Stimulated activated CD4-positive, alpha-beta T cell treated with anti-CD3 and anti-CD28 coated beads, TNF-alpha, amount 100 ng/mL, for 48 hours (primary cell): ENCODE measurements around the gene SPATA31A6.
"Not testable (repeated sequence)": the region's sequence is repeated elsewhere in the genome, so short reads cannot be mapped to it uniquely, and the experiment has no call there.

ENCODE experiments used
- DNase-seq, 3 donors: peaks; one replicate each; pipeline ENCODE4 v3.0.0-alpha.2; 2020; ENCODE audit warnings: low read depth in 3 of 3

Gene SPATA31A6

DNA sequence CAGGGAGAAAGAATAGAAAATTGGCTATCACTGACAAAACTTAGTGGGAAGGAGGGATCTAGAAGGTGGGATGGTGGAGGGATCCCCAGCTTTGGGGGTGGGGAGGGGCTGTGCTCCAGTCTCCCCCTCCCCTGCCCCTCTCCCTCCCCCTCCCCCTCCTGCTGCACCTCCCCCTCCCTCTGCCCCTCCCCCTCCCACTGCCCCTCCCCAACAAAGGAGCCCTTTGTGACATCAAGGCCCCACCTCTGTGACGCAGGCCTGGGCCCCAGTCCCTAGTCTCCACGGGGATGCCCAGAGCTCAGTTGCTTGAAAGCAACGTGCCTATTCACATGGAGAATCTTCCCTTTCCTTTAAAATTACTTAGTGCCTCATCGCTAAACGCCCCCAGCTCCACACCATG lies at the start of gene SPATA31A6:
SPATA31A6 (plus strand) TSS at position 301 of the 400 bp plus-strand sequence; CDS start at position 330, 29 bp downstream.
- not testable (repeated sequence) for DNase-seq

DNA sequence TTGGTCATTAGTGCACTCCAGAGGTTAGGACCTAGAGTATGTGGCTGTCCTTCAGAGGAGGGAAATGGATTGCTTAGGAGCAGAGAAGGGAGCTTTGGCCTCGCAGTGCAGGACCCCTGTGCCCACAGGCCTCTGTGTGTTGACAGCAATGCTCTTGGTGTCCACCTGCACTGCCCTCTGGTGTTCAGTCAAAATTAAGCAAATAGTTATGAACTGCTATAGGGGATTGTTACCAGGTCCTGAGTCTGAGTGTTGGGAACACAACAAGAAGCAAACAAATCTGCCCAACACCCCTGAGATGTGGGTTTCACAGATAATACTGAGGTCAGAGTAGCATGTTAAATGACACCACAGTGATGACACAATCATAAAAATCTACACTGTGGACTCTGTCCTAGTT lies 23.2 kb upstream of the SPATA31A6 start:
- DNase-seq, result not testable (repeated sequence)

DNA sequence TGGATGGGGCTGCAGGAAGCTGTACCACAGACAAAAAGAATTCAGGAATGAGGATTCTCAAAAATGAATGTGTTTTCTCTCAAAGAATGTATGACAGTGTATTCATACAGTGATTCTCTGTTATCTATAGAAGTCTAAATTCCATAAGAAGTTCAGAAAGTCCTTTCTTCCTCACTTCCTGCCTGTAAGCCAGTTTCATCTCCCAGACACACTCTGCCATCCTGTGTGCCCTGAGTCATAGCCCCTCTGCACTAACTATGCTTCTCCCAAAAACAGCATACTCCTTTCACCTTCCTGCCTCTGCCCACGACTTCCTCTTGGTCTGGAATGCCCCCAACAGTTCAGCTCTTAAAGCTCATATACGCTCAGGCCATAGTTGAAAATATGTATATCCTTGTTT lies 36.4 kb downstream of the SPATA31A6 start:
- not testable (repeated sequence) for DNase-seq

DNA sequence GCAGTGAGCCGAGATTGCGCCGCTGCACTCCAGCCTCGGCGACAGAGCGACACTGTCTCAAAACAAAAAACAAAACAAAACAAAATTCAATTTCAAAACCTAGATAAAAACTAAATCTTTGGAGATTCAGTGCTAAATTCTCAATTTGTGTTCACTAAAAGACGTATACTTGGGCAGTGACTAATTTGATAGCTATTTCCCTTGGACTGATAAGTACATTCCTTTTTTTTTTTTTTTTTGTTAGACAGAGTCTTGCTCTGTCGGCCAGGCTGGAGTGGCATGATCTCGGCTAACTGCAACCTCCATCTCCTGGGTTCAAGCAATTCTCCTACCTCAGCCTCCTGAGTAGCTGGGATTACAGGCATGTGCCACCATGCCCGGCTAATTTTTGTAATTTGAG lies 39.8 kb downstream of the SPATA31A6 start:
- not testable (repeated sequence) for DNase-seq

DNA sequence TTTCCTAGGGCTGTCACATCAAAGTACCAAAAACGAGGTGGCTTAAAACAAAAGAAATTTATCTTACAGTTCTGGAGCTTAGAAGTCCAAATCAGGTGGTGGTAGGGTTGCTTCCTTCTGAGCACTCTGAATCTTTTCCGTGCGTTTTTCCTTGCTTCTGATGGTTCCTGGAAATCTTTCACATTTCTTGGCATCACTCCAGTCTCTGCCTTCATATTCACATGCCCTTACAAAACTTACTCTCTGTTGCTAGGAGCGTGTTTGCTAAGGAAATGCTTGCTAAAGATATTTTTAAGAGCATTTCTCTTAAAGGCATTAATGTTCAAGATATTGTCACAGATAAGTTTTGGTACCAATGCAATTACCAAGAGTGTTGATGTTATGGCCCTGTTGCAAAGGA lies 49.6 kb downstream of the SPATA31A6 start:
- DNase-seq, result not testable (repeated sequence)

DNA sequence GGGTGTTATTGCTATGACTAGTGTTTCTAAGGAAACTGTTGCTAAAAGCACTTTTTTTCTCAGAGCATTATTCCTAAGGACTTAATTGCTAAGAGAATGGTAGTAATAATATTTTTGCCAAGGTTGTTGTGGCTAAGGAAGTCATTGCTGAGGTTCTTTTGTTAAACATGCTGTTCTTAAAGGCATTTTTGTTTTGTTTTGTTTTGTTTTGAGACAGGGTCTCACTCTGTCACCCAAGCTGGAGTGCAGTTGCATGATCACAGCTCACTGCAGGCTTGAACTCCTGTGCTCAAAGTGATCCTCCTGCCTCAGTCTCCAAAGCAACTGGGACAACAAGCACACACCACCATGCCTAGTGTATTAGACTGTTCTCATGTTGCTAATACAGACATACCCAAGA lies 51.2 kb downstream of the SPATA31A6 start:
- DNase-seq, result not testable (repeated sequence)

DNA sequence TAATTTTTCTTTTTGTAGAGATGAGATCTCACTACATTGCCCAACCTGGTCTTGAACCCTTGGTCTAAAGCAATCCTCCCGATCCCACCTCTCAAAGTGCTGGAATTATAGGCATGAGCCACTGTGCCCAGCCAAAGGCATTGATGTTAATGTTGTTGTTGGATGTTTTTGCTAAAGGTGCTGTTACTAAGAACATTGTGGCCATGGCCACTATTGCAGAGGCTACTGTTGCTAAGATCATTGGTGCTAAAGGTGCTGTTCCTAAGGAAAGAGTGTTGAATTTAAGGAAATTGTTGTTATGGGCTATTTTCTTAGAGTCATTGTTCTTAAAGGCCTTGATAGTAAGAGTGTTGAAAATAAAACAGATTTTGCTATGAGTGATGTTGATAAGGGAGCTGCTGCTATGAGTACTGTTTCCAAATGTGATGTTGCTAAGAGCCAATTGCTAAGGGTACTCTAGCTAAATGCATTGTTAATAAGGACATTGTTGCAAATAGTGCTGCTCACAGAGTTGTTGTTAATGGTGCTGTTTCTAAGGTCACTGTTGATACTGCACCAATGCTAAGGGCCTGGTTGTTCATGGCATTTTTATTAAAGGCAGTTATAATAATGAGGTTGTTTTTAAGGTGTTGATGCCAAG lies 52.0 kb downstream of the SPATA31A6 start:
- not testable (repeated sequence) for DNase-seq

DNA sequence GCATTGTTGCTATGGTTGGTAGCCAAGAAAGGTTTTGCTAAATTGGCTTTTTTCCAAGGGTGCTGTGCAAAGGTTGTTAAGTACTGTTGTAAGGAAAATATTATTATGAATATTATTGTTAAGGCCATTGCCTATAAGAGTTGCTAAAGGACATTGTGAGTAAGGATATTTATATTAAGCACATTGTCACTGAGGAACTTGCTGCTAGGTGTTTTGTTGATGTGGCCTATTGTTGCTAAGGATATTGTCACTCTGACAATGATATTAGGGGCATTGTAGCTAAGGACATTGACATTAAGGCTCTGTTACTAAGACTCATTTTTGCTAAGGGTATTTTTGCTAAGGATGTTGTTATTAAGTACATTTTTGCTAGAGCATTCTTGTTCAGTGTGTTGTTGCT lies 52.6 kb downstream of the SPATA31A6 start:
- not testable (repeated sequence) for DNase-seq

DNA sequence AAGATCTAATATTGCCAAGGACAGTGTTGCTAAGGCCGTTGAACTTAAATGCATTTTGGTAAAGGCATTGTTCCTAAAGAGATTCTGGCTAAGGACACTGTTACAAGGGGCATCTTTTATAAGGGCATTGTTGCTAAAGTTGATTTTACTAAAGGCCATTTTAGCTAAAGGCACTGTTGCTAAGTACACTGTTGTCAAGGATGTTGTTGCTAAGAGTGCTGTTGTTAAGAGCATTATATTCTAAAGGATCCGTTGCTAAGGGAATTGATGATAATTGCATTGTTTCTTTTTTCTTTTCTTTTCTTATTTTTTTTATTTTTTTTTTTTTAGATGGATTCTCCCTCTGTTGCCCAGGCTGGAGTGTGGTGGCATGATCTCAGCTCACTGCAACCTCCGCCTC lies 53.9 kb downstream of the SPATA31A6 start:
- not testable (repeated sequence) for DNase-seq

DNA sequence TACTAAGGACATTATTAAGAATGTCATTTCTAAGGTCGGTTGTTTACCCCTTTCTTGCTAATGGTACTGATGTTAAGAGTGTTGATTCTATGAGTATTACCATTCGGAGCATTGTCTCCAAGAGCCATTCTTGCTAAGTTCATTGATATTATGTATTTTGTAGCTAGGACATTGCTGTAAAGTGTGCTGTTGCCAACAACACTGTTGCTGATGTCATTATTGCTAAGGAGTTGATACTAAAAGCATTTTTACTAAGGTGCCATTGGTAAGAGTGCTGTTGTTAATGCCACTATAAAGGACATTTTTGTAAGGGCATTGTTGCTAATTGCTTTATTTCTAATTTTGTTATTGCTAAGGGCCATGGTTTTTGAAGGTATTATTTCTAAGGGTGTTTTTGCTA lies 55.4 kb downstream of the SPATA31A6 start:
- DNase-seq, result not testable (repeated sequence)
